ENCODE measurements around the gene ODAD3.

The ODAD3 gene

GRCh38 chr19:11435057-11435832 is at the start of gene ODAD3, which contains the start of gene PRKCSH:
TSS of gene ODAD3 (minus strand) at chr19:11435121. CDS start at chr19:11435016, 105 bp downstream.
TSS of gene PRKCSH (plus strand) at chr19:11435635. CDS start at chr19:11436118, 483 bp downstream.
- peak; percentile 21 for FAIRE-seq
- TF ChIP-seq CTCF (IDR thresholded peaks at IDR 0.05; ENCODE audit: insufficient read depth, missing control alignments), result peak; percentile 78
- peak; percentile 89 for DNase-seq (ENCODE audit: insufficient read length, low spot score)

DNA sequence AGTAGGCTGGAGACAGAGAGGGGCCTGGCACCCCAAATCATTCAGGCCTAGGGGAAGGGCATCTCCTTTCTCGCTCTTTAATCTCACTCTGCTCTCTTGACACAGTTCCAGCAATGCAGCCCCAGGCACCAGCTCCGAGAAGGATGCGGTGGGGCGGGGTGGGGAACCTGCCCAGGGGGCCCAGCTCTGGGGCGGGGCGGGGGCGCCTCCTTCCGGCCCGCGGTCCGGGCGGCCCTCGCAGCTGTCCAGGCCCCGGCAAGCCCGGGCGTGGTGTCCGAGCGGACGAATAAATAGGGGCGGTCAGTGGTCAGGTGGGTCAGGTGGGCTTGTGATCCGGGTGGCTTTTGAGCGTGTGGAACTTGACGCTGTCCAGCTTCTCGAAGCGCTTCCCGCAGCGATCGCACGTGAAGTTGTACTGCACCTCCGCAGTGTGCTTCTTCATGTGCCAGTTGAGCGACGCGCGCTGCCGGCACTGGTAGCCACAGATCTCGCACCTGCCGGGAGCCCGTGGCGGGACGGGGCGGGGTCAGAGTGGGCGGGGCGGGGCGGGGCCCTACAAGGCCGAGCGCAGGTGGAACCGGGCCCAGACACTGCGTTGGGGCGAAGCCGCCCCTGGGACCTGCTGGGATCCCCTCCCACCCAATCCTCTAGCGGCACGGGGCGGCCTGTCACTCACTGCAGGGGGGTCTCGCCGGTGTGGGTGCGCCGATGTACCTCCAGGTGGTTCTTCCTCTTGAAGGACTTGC is 48.6 kb upstream of the ODAD3 start:
- DNase-seq (ENCODE audit: insufficient read length, low spot score) (no peak), FAIRE-seq (no peak)
- no peak for TF ChIP-seq CTCF (IDR thresholded peaks at IDR 0.05; ENCODE audit: insufficient read depth, missing control alignments)

GRCh38 chr19:11482384-11483050 is 47.6 kb upstream of the ODAD3 start:
- DNase-seq (ENCODE audit: insufficient read length, low spot score), result peak; percentile 92
- peak; percentile 90 for TF ChIP-seq CTCF (IDR thresholded peaks at IDR 0.05; ENCODE audit: insufficient read depth, missing control alignments)
- FAIRE-seq, result no peak

- no peak for FAIRE-seq
- TF ChIP-seq CTCF (IDR thresholded peaks at IDR 0.05; ENCODE audit: insufficient read depth, missing control alignments), result no peak
- DNase-seq (ENCODE audit: insufficient read length, low spot score), result peak; percentile 91
Observed at GRCh38 chr19:11481534-11482383, 46.8 kb upstream of the ODAD3 start.

DNA sequence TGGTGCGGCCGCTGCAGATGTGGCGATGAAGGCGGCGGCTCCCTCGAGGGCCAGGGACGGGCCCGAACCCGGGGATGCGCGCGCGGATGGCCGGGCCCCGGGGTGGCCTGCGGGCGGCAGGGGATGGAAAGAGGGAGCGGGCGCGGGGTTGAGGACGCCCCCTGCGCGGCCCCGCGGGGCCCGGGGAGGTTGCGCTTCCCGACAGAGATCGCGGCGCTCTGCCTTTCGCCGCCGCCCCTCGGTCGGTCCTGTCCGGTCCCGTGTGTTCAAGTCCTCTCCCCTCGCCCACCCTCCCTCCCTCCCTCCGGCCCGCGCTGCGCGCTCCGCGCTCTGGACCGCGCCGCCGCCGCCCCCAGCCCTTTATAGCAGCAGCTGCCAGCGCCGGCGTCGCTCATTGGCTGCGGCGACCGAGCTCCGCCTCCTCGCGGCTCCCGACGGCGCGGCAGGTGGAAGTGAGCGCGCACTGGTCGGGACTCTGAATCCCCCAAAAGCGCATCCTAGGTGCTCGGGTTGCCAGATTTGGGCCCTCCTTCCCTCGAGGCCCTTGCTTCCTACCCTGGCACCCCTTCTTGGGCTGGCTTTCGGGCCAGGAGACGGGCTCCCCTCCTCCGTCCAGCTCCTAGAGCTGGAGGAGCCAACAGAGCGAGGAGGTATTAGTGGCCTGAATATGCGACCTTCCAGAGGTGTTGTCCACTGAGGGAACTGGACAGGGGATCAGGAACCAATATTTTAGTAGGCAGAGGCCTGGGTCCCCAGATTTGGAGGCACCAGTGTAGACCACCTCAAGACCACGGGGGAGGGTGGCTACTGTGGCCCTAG is 46.0 kb upstream of the ODAD3 start, which contains the start of gene ELAVL3:
TSS of gene ELAVL3 (minus strand) at position 332 of the 819 bp plus-strand sequence. CDS start 438 bp downstream, outside the sequence.
- FAIRE-seq, result no peak
- DNase-seq (ENCODE audit: insufficient read length, low spot score), result peak; percentile 62

More for the DNA sequence above, 46.0 kb upstream of the ODAD3 start, which contains the start of gene ELAVL3:
- TF ChIP-seq CTCF (IDR thresholded peaks at IDR 0.05; ENCODE audit: insufficient read depth, missing control alignments), result no peak
